ENCODE results near the gene RDX. TPM values are rescaled to one million over a fixed set of nuclear protein-coding genes. Genes with fewer than 3 reads are reported as not detected.

The RDX gene
- total RNA-seq, 1 experiment from 2014 or later, result 86.6 TPM

DNA sequence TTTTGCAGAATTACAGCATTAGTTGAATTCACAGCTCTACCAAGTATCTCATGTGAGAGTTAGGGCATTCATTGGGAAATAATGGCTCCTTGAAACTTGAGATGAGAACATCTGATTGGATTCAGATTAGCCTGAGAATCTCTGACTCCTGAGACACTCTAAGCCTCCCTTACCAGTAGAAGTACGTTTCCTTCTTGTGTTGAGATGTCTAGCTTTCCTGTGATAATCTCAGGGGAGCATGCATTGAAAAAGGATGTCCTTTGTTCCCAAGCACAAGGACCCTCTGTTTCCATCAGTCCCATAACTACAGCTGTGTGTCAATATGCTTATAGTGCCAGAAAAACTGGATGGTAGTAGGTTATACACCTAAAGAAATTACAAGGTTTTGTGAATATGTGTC is 35.2 kb upstream of the RDX start:
- Histone ChIP-seq H3K14ac (ENCODE audit: insufficient read depth, low read length) (no peak overlapping the region), H2AFZ (ENCODE audit: low read length) (no peak overlapping the region), H3K79me1 (ENCODE audit: insufficient read depth, low read depth, low read length, poor library complexity, severe bottlenecking) (no peaks in the 10 kb centered on the region), H2BK15ac (ENCODE audit: low read depth, low read length) (no peak overlapping the region), H2BK5ac (ENCODE audit: insufficient read length, low read length) (no peak overlapping the region), H3K4me2 (ENCODE audit: insufficient read depth, insufficient read length, low read length) (no peak overlapping the region), H3K79me2 (ENCODE audit: insufficient read depth, low read length) (no peaks in the 10 kb centered on the region), H2BK120ac (ENCODE audit: low read depth, low read length, poor library complexity, severe bottlenecking) (no peak overlapping the region), H3K23ac (ENCODE audit: insufficient read length, low read depth, low read length) (no peak overlapping the region), H3K9me3 (ENCODE audit: control insufficient read depth, low read depth, low read length) (peaks cover 4% of the 10 kb centered on the region), H3K4me1 (ENCODE audit: insufficient read depth, low read length) (no peaks in the 10 kb centered on the region), H3K23me2 (ENCODE audit: insufficient read length, low read depth, low read length, poor library complexity, severe bottlenecking) (no peaks in the 10 kb centered on the region), H4K8ac (replicated peaks; ENCODE audit: insufficient read length, low read depth, low read length) (no peak overlapping the region), H3K56ac (ENCODE audit: insufficient read length, low read depth, low read length) (no peak overlapping the region), H3K4ac (ENCODE audit: low read depth, low read length) (no peak overlapping the region), H3T11ph (ENCODE audit: low read length) (no peak overlapping the region), H2BK20ac (ENCODE audit: low read depth, low read length, poor library complexity, severe bottlenecking) (no peak overlapping the region), H4K91ac (ENCODE audit: insufficient read length, low read depth, low read length) (no peak overlapping the region), H2BK12ac (ENCODE audit: insufficient read length, low read depth, low read length) (no peak overlapping the region), H4K5ac (ENCODE audit: insufficient read length, low read depth, low read length) (no peak overlapping the region), H3K18ac (ENCODE audit: insufficient read length, low read depth, low read length) (no peak overlapping the region), H3K27me3 (ENCODE audit: insufficient read depth, low read length) (no peaks in the 10 kb centered on the region), H4K20me1 (ENCODE audit: control insufficient read depth, insufficient read depth, insufficient read length) (no peaks in the 10 kb centered on the region), H3K9ac (ENCODE audit: extremely low read depth, insufficient read length, low read length) (no peak overlapping the region), H3K27ac (ENCODE audit: insufficient read length, low read depth, low read length) (no peak overlapping the region), H2AK5ac (ENCODE audit: insufficient read length, low read length) (no peak overlapping the region)
- Mint-ChIP-seq H3K9me3 (peaks cover 20 to 34% of the 10 kb centered on the region in 2 experiments), H3K27me3 (ENCODE audit: low read depth) (no peaks in the 10 kb centered on the region), H3K27ac (no peak overlapping the region), H3K36me3 (ENCODE audit: insufficient read depth in 1 of 3, low read depth in 3 of 3) (peaks cover 12 to 30% (median 14%) of the 10 kb centered on the region in 3 experiments; a peak in 6 of 7 replicates), H3K4me3 (no peak overlapping the region), H3K4me1 (peaks cover 8 to 9% of the 10 kb centered on the region in 2 experiments; a peak in 3 of 4 replicates)
- TF ChIP-seq, protein P1, sequence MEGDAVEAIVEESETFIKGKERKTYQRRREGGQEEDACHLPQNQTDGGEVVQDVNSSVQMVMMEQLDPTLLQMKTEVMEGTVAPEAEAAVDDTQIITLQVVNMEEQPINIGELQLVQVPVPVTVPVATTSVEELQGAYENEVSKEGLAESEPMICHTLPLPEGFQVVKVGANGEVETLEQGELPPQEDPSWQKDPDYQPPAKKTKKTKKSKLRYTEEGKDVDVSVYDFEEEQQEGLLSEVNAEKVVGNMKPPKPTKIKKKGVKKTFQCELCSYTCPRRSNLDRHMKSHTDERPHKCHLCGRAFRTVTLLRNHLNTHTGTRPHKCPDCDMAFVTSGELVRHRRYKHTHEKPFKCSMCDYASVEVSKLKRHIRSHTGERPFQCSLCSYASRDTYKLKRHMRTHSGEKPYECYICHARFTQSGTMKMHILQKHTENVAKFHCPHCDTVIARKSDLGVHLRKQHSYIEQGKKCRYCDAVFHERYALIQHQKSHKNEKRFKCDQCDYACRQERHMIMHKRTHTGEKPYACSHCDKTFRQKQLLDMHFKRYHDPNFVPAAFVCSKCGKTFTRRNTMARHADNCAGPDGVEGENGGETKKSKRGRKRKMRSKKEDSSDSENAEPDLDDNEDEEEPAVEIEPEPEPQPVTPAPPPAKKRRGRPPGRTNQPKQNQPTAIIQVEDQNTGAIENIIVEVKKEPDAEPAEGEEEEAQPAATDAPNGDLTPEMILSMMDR (conservative IDR thresholded peaks at IDR 0.05), result no peak
- no CpG with 5 or more reads among the region's 1 CpG for WGBS (ENCODE audit: extremely low coverage, insufficient read length, low lambda C conversion rate)
- no peak for DNase-seq

Data from H9 (cell line).